Naive thymus-derived CD4-positive, alpha-beta T cell (primary cell): ENCODE measurements around the gene BRSK2. TPM values are rescaled to one million over a fixed set of nuclear protein-coding genes. Genes with fewer than 3 reads are reported as not detected.
"Not testable (repeated sequence)": the region's sequence is repeated elsewhere in the genome, so short reads cannot be mapped to it uniquely, and the experiment has no call there.

ENCODE experiments used
- ATAC-seq: fragments of 150-1000 bp; cut with Tn5 transposase; 2 replicates; pipeline ENCODE4 v1.10.0; 2021; ENCODE audit warnings: mild to moderate bottlenecking, moderate library complexity
- CTCF ChIA-PET: fragments of 350-600 bp; sonication (Branson Sonifier 250); formaldehyde crosslinking; loops from one replicate; lab custom pipeline; 2021; ENCODE audit warnings: antibody characterized with exemption; lab: Charles Lee
- POLR2A ChIA-PET: fragments of 350-600 bp; sonication (Branson Sonifier 250); formaldehyde crosslinking; loops from one replicate; lab custom pipeline; 2021; ENCODE audit warnings: antibody characterized with exemption, inconsistent platforms; lab: Charles Lee
- DNase-seq, 9 donors: peaks; one replicate each; pipeline versions ENCODE4 v3.0.0 to v3.0.0-alpha.2; 2020 to 2022; ENCODE audit warnings: mixed read lengths in 1 of 9
- H3K27ac ChIP-seq: one replicate; pipeline ENCODE4 v1.7.0; 2013; ENCODE audit warnings: mild to moderate bottlenecking, low read depth, low read length, moderate library complexity
- H3K27me3 ChIP-seq, 2 donors: one replicate each; pipeline ENCODE4 v1.7.0; 2013; ENCODE audit warnings: low read length in 2 of 2, mild to moderate bottlenecking in 2 of 2, moderate library complexity in 2 of 2; ENCODE audit not compliant: control insufficient read depth in 2 of 2, insufficient read depth in 2 of 2
- H3K36me3 ChIP-seq, 3 experiments: 1 replicate in 2 of 3; 2 replicates in 1 of 3; pipeline ENCODE4 v1.7.0; 2013; ENCODE audit warnings: low read length in 3 of 3, mild to moderate bottlenecking in 3 of 3, moderate library complexity in 1 of 3; ENCODE audit not compliant: insufficient read depth in 3 of 3, control insufficient read depth in 2 of 3
- H3K4me1 ChIP-seq, 2 donors: one replicate each; pipeline ENCODE4 v1.7.0; 2013; ENCODE audit warnings: low read length in 2 of 2, mild to moderate bottlenecking in 2 of 2, moderate library complexity in 1 of 2; ENCODE audit not compliant: control insufficient read depth in 2 of 2, insufficient read depth in 2 of 2
- H3K4me3 ChIP-seq: 2 replicates; pipeline ENCODE4 v1.7.0; 2013; ENCODE audit warnings: mild to moderate bottlenecking, low read length
- H3K9me3 ChIP-seq, 3 experiments: 1 replicate in 2 of 3; 2 replicates in 1 of 3; pipeline ENCODE4 v1.7.0; 2013; ENCODE audit warnings: low read length in 3 of 3; ENCODE audit not compliant: control insufficient read depth in 2 of 3
- H3K27ac Mint-ChIP-seq, 9 donors: one replicate each; pipeline ENCODE4 v1.8.0; 2020 to 2022; ENCODE audit warnings: mixed read lengths in 9 of 9, mild to moderate bottlenecking in 8 of 9, moderate library complexity in 5 of 9, inconsistent platforms in 2 of 9
- H3K27me3 Mint-ChIP-seq, 5 donors: one replicate each; pipeline ENCODE4 v1.8.0; 2021 to 2022; ENCODE audit warnings: mixed read lengths in 5 of 5, mild to moderate bottlenecking in 1 of 5
- H3K36me3 Mint-ChIP-seq, 5 donors: one replicate each; pipeline ENCODE4 v1.8.0; 2020 to 2022; ENCODE audit warnings: mixed read lengths in 5 of 5, mild to moderate bottlenecking in 3 of 5, inconsistent platforms in 1 of 5
- H3K4me1 Mint-ChIP-seq, 7 donors: one replicate each; pipeline ENCODE4 v1.8.0; 2020 to 2022; ENCODE audit warnings: mixed read lengths in 7 of 7, mild to moderate bottlenecking in 3 of 7, inconsistent platforms in 1 of 7
- H3K4me3 Mint-ChIP-seq, 10 donors: one replicate each; pipeline ENCODE4 v1.8.0; 2020 to 2022; ENCODE audit warnings: mild to moderate bottlenecking in 10 of 10, mixed read lengths in 10 of 10, moderate library complexity in 6 of 10, inconsistent platforms in 2 of 10
- H3K9me3 Mint-ChIP-seq, 11 donors: one replicate each; pipeline ENCODE4 v1.8.0; 2020 to 2022; ENCODE audit warnings: mixed read lengths in 11 of 11, mild to moderate bottlenecking in 4 of 11, inconsistent platforms in 1 of 11, moderate library complexity in 1 of 11
- intact Hi-C, 2 donors: fragments of 100-400 bp; cut with micrococcal nuclease; formaldehyde crosslinking; loops; one replicate each; pipeline ENCODE4 v1.15.1; 2023
- polyA plus RNA-seq, 2 donors: library from polyadenylated mRNA; unstranded; fragments of 300-500 nt; fragmentation: Illumina TruSeq; gene quantifications; one replicate each; pipeline ENCODE4 v1.2.3, GENCODE V29; 2021
- total RNA-seq, 6 experiments: library from RNA in 5 of 6; stranded (reverse) in 5 of 6; gene quantifications; 1 replicate in 5 of 6; 2 replicates in 1 of 6; pipeline ENCODE4 v1.2.3 and lab custom pipeline; 2021 to 2026

Gene BRSK2
- total and polyA plus RNA-seq, 7 experiments from 2014 or later: 0.27 to 0.51 (median 0.30) TPM; not detected in 4

DNA sequence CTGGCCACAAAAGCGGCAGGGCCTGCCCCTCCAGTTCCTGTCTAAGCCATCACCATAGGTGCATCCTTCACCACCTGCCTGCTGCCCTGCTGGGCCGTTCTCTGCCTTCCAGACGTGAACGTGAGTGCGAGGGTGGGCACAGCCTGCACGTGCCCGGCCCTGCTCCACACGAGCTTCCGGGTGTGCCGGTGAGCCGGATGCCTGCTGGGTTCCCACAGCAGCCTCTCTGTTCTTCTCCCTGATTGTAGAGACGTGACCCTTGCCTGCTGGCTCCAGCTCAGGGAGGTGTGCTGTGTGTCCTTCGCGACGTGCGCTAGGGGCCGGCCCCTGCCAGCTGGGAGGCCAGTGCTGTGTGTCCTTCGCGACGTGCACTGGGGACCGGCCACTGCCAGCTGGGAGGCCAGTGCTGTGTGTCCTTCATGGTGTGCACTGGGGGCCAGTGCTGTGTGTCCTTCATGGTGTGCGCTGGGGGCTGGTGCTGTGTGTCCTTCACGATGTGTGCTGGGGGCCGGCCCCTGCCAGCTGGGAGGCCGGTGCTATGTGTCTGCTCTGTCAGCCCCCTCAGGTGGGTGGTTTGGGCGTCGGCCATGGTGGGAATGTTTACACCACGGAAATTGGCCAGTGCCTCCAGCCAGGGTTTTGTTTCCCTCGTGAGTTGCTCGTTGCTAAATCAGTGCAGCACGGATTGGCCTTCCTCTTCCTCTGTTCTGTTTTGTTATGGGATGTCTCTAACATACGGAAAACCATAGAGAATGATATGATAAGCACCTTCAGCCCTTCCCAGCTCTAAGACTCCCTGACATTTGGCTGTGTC is 35.4 kb upstream of the BRSK2 start:
- Histone ChIP-seq H3K9me3 (no peaks in the 10 kb centered on the region), H3K36me3 (no peaks in the 10 kb centered on the region), H3K27me3 (no peaks in the 10 kb centered on the region), H3K4me3 (no peak overlapping the region), H3K4me1 (no peaks in the 10 kb centered on the region), H3K27ac (no peak overlapping the region)
- ChIA-PET CTCF (no interaction called here), POLR2A (no interaction called here)
- no peak overlapping the region for H3K4me3 Mint-ChIP-seq
- H3K4me1 Mint-ChIP-seq: peaks cover 0 to 8% (median 0%) of the 10 kb centered on the region in 7 donors
- H3K36me3 Mint-ChIP-seq: no peaks in the 10 kb centered on the region
- ATAC-seq (no peak), DNase-seq (no peak)
- H3K27me3 Mint-ChIP-seq: peaks cover 0 to 15% (median 11%) of the 10 kb centered on the region in 5 donors
- intact Hi-C loops: no loop called here
- H3K27ac Mint-ChIP-seq: no peak overlapping the region
- H3K9me3 Mint-ChIP-seq: peaks cover 0 to 2% (median 0%) of the 10 kb centered on the region in 11 donors

DNA sequence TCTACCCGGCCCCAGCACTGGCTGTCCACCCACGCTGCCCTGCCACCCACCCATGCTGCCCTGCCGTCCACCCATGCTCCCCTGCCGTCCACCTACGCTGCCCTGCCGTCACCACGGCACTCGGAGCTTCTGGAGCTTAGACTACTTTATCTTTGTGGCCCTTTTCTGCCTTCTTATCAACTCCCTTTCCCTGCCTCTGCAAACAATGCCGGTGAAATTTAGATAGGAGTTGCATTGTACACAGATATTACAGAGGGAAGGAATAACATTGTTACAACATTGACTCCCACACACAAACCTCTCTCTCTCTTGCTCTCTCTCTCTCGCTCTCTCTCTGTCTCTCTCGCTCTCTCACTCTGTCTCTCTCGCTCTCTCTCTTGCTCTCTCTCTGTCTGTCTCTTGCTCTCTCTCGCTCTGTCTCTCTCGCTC is 33.7 kb upstream of the BRSK2 start:
- Histone ChIP-seq H3K27ac (no peak overlapping the region), H3K9me3 (no peaks in the 10 kb centered on the region), H3K4me1 (no peaks in the 10 kb centered on the region), H3K27me3 (no peaks in the 10 kb centered on the region), H3K4me3 (no peak overlapping the region), H3K36me3 (no peaks in the 10 kb centered on the region)
- H3K9me3 Mint-ChIP-seq: peaks cover 0 to 2% (median 0%) of the 10 kb centered on the region in 11 donors
- H3K4me3 Mint-ChIP-seq: no peak overlapping the region
- peak overlapping the region in 2 of 9 donors; percentile 12 to 38 for H3K27ac Mint-ChIP-seq
- POLR2A ChIA-PET: no interaction called here
- H3K27me3 Mint-ChIP-seq: peaks cover 0 to 15% (median 11%) of the 10 kb centered on the region in 5 donors
- H3K4me1 Mint-ChIP-seq: peaks cover 0 to 8% (median 0%) of the 10 kb centered on the region in 7 donors
- intact Hi-C loops: no loop called here
- H3K36me3 Mint-ChIP-seq: no peaks in the 10 kb centered on the region
- no peak for ATAC-seq
- CTCF ChIA-PET: no interaction called here
- no peak for DNase-seq

DNA sequence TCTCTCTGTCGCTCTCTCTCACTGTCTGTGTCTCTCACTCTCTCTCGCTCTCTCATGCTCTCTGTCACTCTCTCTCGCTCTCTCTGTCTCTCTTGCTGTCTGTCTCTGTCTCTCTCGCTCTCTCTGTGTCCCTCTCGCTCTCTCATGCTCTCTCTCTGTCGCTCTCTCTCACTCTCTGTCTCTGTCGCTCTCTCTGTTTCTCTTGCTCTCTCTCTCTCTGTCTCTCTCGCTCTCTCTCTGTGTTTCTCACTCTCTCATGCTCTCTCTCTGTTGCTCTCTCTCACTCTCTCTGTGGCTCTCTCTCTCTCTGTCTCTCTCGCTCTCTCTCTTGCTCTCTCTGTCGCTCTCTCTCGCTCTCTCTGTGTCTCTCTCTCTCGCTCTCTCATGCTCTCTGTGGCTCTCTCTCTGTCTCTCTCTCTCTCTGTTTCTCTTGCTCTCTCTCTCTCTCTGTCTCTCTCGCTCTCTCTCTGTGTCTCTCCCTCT is 33.2 kb upstream of the BRSK2 start:
- Mint-ChIP-seq H3K36me3 (no peaks in the 10 kb centered on the region), H3K27ac (peak overlapping the region in 3 of 9 donors; percentile 9 to 38 (median 12)), H3K27me3 (peaks cover 0 to 15% (median 11%) of the 10 kb centered on the region in 5 donors), H3K4me3 (no peak overlapping the region), H3K4me1 (peaks cover 0 to 8% (median 0%) of the 10 kb centered on the region in 7 donors), H3K9me3 (peaks cover 0 to 1% (median 0%) of the 10 kb centered on the region in 11 donors)
- ChIA-PET CTCF (no interaction called here), POLR2A (no interaction called here)
- no peak overlapping the region for H3K27ac ChIP-seq
- intact Hi-C loops: no loop called here
- no peak for ATAC-seq
- no peak overlapping the region for H3K4me3 ChIP-seq
- no peaks in the 10 kb centered on the region for H3K4me1 ChIP-seq
- H3K36me3 ChIP-seq: no peaks in the 10 kb centered on the region
- no peak for DNase-seq
- H3K9me3 ChIP-seq: no peaks in the 10 kb centered on the region
- no peaks in the 10 kb centered on the region for H3K27me3 ChIP-seq

DNA sequence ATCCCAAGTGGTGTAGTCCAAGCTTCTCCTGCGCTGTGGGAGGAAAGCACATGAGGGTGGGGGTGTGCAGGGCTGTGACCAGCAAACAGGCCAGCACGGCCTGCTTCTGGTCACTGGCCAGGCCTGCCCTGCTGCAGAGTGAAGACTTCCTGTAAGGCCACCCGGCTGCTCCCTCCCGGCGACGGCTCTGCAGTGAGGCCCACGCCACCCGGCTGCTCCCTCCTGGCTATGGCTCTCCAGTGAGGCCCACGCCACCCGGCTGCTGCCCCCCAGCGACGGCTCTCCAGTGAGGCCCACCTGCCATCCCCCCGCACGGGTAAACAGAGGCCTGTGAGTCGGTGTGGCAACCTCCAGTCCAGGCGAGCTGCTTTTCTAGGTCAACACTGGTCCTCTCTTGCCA is 31.4 kb upstream of the BRSK2 start:
- DNase-seq (peak in 1 of 9 donors; percentile 2), ATAC-seq (no peak)
- no peak overlapping the region for H3K27ac Mint-ChIP-seq
- H3K9me3 Mint-ChIP-seq: peaks cover 0 to 1% (median 0%) of the 10 kb centered on the region in 11 donors
- Histone ChIP-seq H3K9me3 (no peaks in the 10 kb centered on the region), H3K27ac (no peak overlapping the region), H3K36me3 (no peaks in the 10 kb centered on the region), H3K4me1 (no peaks in the 10 kb centered on the region), H3K27me3 (no peaks in the 10 kb centered on the region), H3K4me3 (no peak overlapping the region)
- H3K36me3 Mint-ChIP-seq: no peaks in the 10 kb centered on the region
- H3K27me3 Mint-ChIP-seq: peaks cover 0 to 15% (median 11%) of the 10 kb centered on the region in 5 donors
- ChIA-PET POLR2A (no interaction called here), CTCF (no interaction called here)
- H3K4me3 Mint-ChIP-seq: no peak overlapping the region
- intact Hi-C loops: no loop called here
- peaks cover 0 to 8% (median 0%) of the 10 kb centered on the region in 7 donors for H3K4me1 Mint-ChIP-seq

GRCh38 chr11:1358931-1359330 is 30.8 kb upstream of the BRSK2 start:
- H3K9me3 ChIP-seq, H3K27ac ChIP-seq, H3K27ac Mint-ChIP-seq, H3K36me3 Mint-ChIP-seq, H3K4me3 ChIP-seq, intact Hi-C loops, H3K4me1 ChIP-seq, ATAC-seq, H3K27me3 ChIP-seq, H3K36me3 ChIP-seq, H3K4me1 Mint-ChIP-seq, CTCF ChIA-PET, POLR2A ChIA-PET, H3K4me3 Mint-ChIP-seq, H3K9me3 Mint-ChIP-seq: not testable (repeated sequence)
- peak in 1 of 9 donors; percentile 3 for DNase-seq
- peaks cover 0 to 18% (median 11%) of the 10 kb centered on the region in 5 donors for H3K27me3 Mint-ChIP-seq

- Mint-ChIP-seq H3K4me3 (no peak overlapping the region), H3K4me1 (peaks cover 0 to 8% (median 0%) of the 10 kb centered on the region in 7 donors), H3K36me3 (no peaks in the 10 kb centered on the region), H3K27me3 (peaks cover 0 to 18% (median 11%) of the 10 kb centered on the region in 5 donors), H3K27ac (no peak overlapping the region), H3K9me3 (peaks cover 0 to 11% (median under 1%) of the 10 kb centered on the region in 11 donors)
- no peak overlapping the region for H3K4me3 ChIP-seq
- no peaks in the 10 kb centered on the region for H3K27me3 ChIP-seq
- no peak for ATAC-seq
- H3K36me3 ChIP-seq: no peaks in the 10 kb centered on the region
- no peak overlapping the region for H3K27ac ChIP-seq
- POLR2A ChIA-PET: no interaction called here
- no peaks in the 10 kb centered on the region for H3K9me3 ChIP-seq
- CTCF ChIA-PET: no interaction called here
- intact Hi-C loops: no loop called here
- H3K4me1 ChIP-seq: no peaks in the 10 kb centered on the region
- peak in 1 of 9 donors; percentile 4 for DNase-seq
Measured at GRCh38 chr11:1359556-1359955, 30.2 kb upstream of the BRSK2 start.
